HG03460 (cell line): ENCODE measurements around the gene ALDH1A3.

Source experiments
- ATAC-seq: cut with Tn5 transposase; IDR thresholded peaks from one replicate; pipeline ENCODE4 v1.9.1; 2021; ENCODE audit not compliant: unreplicated experiment

The ALDH1A3 gene

DNA sequence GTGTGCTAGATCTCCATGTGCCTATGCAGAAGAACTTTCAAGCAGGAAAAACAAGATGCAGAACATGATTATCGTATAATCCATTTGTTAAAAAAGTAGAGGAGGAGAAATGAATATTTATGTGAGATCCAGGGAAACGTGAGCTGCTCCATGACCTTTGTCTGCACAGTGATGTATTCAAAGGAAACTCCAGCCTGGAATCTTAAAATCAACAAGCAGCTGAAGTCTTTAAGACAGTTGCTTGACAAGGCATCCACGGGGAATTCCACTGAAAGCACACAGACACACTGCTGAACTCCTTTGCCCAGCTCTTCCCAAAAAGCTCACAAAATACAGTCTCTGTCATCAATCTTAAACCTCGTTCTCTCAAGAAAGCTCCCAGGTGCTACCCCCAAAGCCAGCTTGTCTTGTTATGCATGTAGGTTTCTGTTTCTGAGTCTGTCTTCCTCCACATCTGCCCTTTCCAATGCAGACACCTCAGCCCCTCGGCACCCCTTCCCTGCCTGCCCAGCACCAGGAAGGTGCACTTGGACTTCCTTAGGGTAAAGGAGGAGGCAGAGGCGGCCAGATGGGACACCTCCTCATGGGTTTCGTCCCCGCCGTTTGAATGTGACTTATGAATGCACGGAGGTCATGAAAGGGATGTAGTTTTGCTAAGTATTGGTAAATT lies 68.3 kb downstream of the ALDH1A3 start:
- no peak for ATAC-seq

DNA sequence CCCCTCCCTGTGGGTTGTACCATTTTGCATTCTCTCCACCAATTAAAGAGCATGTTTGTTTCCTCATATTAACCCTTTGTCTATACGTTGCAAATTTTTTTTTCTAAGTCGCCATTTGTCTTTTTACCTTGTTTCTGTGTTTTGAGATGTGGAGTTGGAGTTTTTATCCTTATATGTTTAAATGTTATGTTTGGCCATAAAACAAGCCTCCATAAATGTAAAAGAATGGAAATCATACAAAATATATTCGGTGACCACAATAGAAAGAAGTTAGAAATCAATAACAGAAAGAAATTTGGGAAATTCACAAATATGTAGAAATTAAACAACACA lies 68.8 kb downstream of the ALDH1A3 start:
- ATAC-seq = no peak

DNA sequence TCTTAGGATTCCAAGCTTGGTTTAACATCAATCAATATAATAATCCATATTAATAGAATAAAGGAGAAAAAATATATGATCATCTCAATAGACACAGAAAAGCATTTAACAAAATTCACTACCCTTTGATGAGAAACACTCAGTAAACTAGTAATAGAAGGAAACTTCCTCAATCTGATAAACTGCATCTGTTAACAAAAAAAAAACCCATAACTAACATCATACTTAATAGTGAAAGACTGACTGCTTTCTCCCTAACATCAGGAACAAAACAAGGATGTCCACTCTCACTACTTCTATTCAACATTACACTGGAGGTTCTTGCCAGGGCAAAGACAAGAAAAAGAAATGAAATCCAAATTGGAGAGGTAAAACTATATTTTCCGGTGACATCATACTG lies 70.1 kb downstream of the ALDH1A3 start:
- no peak for ATAC-seq

DNA sequence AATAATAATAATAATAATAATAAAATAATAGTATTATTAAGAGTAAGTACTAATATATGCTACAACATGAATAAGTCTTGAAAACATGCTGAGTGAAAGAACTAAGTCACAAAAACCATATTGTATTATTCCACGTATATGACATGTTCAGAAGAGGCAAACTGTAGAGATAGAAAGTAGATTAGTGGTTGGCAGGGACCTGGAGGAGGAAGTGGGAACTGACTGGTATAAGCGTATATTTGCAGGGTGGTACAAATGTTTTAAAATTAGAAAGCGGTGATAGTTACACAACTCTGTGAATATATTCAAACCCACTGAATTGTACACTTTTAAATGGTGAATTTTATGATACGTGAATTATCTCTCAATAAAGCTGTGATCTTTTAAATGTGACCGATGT lies 72.3 kb downstream of the ALDH1A3 start:
- ATAC-seq = no peak

DNA sequence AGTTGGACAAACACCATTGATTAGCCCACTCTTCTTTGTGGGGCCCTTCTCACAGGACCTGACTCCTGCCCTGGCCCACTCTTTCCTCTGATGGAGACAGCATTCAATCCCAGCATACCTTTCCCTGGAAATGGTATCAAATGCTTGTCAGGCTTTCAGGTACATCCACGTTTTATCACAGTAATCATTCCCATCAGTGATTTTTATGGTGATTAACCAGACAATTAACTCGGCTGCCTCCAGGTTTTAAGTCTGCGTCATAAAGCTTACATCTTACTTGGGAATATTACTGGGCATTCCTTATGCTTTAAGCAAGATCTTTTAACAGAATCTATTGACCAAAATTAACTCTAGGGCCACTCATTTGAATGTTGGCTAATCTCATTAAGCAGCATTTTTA lies 72.9 kb downstream of the ALDH1A3 start:
- ATAC-seq = no peak

DNA sequence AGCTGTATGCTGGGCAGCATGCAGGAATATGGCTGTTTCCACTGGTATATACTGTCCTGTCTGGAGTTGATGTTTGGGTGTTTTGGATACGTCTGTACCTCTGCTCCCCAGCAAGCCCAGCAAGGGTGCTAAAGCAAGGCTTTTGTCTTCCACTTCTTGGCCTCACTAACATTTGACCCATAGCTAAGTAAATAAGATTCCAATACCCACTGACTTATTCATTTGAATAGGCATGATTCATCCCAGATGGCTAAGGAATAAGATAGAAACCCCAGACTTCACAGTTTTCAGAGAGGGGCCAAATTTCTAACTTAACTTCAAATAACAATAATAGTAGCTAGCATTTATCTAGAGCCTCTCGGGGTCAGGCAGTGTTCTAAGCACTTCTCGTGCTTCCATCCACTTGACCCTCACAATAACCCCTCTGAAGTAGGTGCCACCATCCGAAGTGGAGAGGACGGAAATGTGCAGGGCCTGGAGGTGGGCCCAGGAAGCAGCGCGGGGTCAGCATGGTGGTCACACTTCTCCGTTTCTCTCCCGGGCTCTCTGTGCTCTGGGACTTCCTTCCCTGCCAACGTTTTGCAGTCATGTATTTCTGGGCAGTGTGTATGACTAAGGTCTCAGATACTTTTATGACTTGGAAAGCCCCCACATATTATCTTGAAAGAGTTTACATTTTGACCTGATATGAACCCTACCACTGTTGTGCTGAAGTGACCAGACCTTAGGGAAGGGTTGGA lies 78.9 kb downstream of the ALDH1A3 start:
- no peak for ATAC-seq

DNA sequence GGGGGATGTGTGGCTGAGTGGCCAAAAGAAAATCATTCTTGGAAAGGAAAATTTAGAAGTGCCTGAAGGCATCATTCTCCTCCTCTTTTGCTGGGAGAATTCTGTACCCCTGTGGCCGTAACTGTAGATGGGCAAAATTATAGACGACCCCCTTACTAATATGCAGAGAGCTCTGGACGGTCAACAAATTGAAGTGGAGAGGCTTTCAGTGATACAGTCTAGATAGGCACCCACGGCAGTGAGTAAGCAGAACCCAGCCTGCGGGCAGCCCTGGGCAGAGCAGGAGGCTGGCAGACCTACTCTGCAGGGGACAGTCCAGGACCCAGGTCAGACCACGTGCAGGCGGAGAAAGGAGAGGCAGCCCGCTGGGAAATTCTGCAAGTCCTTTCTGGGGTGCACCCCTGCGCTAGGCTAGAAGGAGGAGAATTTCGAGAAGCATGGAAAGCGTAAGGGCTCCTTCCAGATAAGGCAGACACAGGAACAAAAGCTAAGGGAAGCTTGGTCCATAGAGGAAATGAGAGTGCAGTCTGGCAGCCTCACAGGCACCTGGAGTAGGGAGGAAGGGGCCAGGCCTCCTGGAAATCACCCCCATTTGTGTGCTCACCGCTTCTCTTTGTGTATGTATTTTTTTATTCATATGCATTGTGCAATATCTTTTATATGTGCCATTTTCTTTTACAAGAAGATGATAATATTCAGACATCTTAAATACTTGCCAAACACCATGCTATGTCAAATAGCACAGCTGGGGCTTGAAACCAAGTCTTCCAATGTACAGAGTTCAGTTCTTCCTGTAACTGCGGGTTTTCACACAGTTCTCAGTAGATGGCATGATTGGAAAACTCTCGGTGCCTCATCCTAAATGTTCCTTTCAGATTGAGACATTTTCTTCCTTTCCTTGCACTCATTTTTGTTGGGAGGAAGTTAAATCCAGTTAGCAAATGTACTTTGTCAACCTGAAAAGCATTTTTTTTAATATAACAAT lies 79.7 kb downstream of the ALDH1A3 start:
- ATAC-seq = no peak
